Esophagus squamous epithelium (tissue), 5 donors: Measurements from ENCODE around the gene HOOK2. TPM values are rescaled to one million over a fixed set of nuclear protein-coding genes. Genes with fewer than 3 reads are reported as not detected.
A peak's percentile ranks its signal among the peaks of the same experiment; 100 is the strongest.
"Not testable (repeated sequence)": the region's sequence is repeated elsewhere in the genome, so short reads cannot be mapped to it uniquely, and the experiment has no call there.

Source experiments
- DNase-seq: peaks from one replicate; lab custom pipeline; 2025; lab: John Stamatoyannopoulos, UW
- H3K27ac ChIP-seq, 4 donors: fragments of 200-600 bp; sonication (generic); one replicate each; pipeline ENCODE4 v1.5.1; 2016 to 2019; ENCODE audit warnings: mild to moderate bottlenecking in 1 of 4
- H3K27me3 ChIP-seq, 4 donors: fragments of 200-600 bp; sonication (generic); 1 replicate in 3 of 4; 2 replicates in 1 of 4; pipeline versions ENCODE4 v1.5.1 to v1.6.0; 2017 to 2021; ENCODE audit warnings: antibody characterized with exemption in 1 of 4
- H3K36me3 ChIP-seq, 3 donors: fragments of 200-600 bp; sonication (generic); one replicate each; pipeline ENCODE4 v1.5.1; 2016 to 2019
- H3K4me1 ChIP-seq, 3 donors: fragments of 200-600 bp; sonication (generic); one replicate each; pipeline ENCODE4 v1.5.1; 2017 to 2019
- H3K4me3 ChIP-seq, 4 donors: fragments of 200-600 bp; sonication (generic); 1 replicate in 3 of 4; 2 replicates in 1 of 4; pipeline ENCODE4 v1.5.1; 2016 to 2019; ENCODE audit warnings: mild to moderate bottlenecking in 2 of 4, moderate library complexity in 1 of 4
- H3K9me3 ChIP-seq, 3 donors: fragments of 200-600 bp; sonication (generic); one replicate each; pipeline ENCODE4 v1.5.1; 2016 to 2019
- CTCF ChIP-seq, 6 experiments: fragments of 450-650 bp in 4 of 6; fragments of 200-600 bp in 2 of 6; sonication (generic) in 2 of 6; IDR thresholded peaks; one replicate each; pipeline ENCODE4 v1.5.1; 2016 to 2019; ENCODE audit warnings: antibody characterized with exemption in 6 of 6, mild to moderate bottlenecking in 4 of 6, moderate library complexity in 4 of 6
- POLR2A ChIP-seq, 4 donors: fragments of 450-650 bp; IDR thresholded peaks; one replicate each; pipeline ENCODE4 v1.6.1; 2017; ENCODE audit warnings: antibody characterized with exemption in 4 of 4, mild to moderate bottlenecking in 4 of 4, moderate library complexity in 3 of 4
- WGBS, 2 donors: methylation state at CpG; one replicate each; pipeline ENCODE4 v1.1.5; 2018; 5-methylcytosine and 5-hydroxymethylcytosine counted together
- intact Hi-C: fragments of 100-400 bp; cut with DNase I; formaldehyde crosslinking; loops from one replicate; pipeline ENCODE4 v1.15.0; 2022
- small RNA-seq, 4 donors: library from RNA; depleted of rRNA; stranded (forward); fragments of <200 nt; gene quantifications; one replicate each; pipeline ENCODE3, GENCODE V24; 2016
- total RNA-seq, 4 donors: library from RNA; depleted of rRNA; stranded (reverse); fragments of >200 nt; gene quantifications; one replicate each; pipeline ENCODE4 v1.1.0, GENCODE V29; 2016
- donor health status: DM: yes; HTN: yes; CAD: no.

The HOOK2 gene
- total RNA-seq, 4 donors from 2014 or later: 41.4 to 76.5 (median 61.6) TPM

GRCh38 chr19:12720851-12721655 is 54.3 kb downstream of the HOOK2 start:
- intact Hi-C loops: no loop called here
- peak overlapping the region; percentile 81 to 91 (median 86) for H3K4me3 ChIP-seq
- H3K4me1 ChIP-seq: peaks cover 15 to 71% (median 22%) of the 10 kb centered on the region in 3 donors
- no peak for TF ChIP-seq CTCF (IDR thresholded peaks at IDR 0.05)
- TF ChIP-seq POLR2A (IDR thresholded peaks at IDR 0.05): no peak
- no peaks in the 10 kb centered on the region for H3K9me3 ChIP-seq
- 0 to 1% methylated on average over 5 to 21 of the region's 59 CpGs for WGBS, 2 donors
- peaks cover 1 to 36% (median 11%) of the 10 kb centered on the region in 3 donors for H3K36me3 ChIP-seq
- no peak for DNase-seq
- no peaks in the 10 kb centered on the region for H3K27me3 ChIP-seq
- peak overlapping the region; percentile 93 to 98 (median 97) for H3K27ac ChIP-seq

- Histone ChIP-seq H3K4me1 (peaks cover 15 to 71% (median 22%) of the 10 kb centered on the region in 3 donors), H3K4me3 (peak overlapping the region in 3 of 4 donors; percentile 81 to 91 (median 85)), H3K36me3 (peaks cover 9 to 43% (median 19%) of the 10 kb centered on the region in 3 donors), H3K27me3 (no peaks in the 10 kb centered on the region), H3K9me3 (no peaks in the 10 kb centered on the region), H3K27ac (peak overlapping the region; percentile 93 to 98 (median 97))
- WGBS, 2 donors: 83 to 87% methylated on average over 9 to 10 of the region's 10 CpGs
- intact Hi-C loops: no loop called here
- no peak for DNase-seq
- TF ChIP-seq CTCF (IDR thresholded peaks at IDR 0.05): no peak
- TF ChIP-seq POLR2A (IDR thresholded peaks at IDR 0.05): no peak
Measured at GRCh38 chr19:12720296-12720695, 55.1 kb downstream of the HOOK2 start.

GRCh38 chr19:12715929-12716328 is 59.4 kb downstream of the HOOK2 start:
- Histone ChIP-seq H3K36me3 (peaks cover 35 to 86% (median 43%) of the 10 kb centered on the region in 3 donors), H3K27me3 (no peaks in the 10 kb centered on the region), H3K9me3 (no peaks in the 10 kb centered on the region), H3K27ac (no peak overlapping the region), H3K4me3 (no peak overlapping the region), H3K4me1 (peaks cover 4 to 44% (median 10%) of the 10 kb centered on the region in 3 donors)
- intact Hi-C loops: loop anchor here (10.0 kb wide), 1 partner anchor 89 kb away; the partner anchor contains the start of genes PRDX2, RNASEH2A and THSD8
- TF ChIP-seq CTCF (IDR thresholded peaks at IDR 0.05) (no peak), POLR2A (IDR thresholded peaks at IDR 0.05) (no peak)
- DNase-seq: no peak
- WGBS, 2 donors: 86 to 100% methylated on average over 1 to 3 of the region's 3 CpGs

GRCh38 chr19:12715102-12715501 is 60.2 kb downstream of the HOOK2 start:
- TF ChIP-seq POLR2A (IDR thresholded peaks at IDR 0.05): no peak
- TF ChIP-seq CTCF (IDR thresholded peaks at IDR 0.05): no peak
- 88 to 100% methylated on average over 1 to 3 of the region's 15 CpGs for WGBS, 2 donors
- peaks cover 0 to 36% (median 2%) of the 10 kb centered on the region in 3 donors for H3K4me1 ChIP-seq
- no peak for DNase-seq
- H3K27ac ChIP-seq: no peak overlapping the region
- no peak overlapping the region for H3K4me3 ChIP-seq
- H3K36me3 ChIP-seq: peaks cover 39 to 94% (median 50%) of the 10 kb centered on the region in 3 donors
- intact Hi-C loops: loop anchor here (10.0 kb wide), 1 partner anchor 90 kb away; the partner anchor contains the start of genes PRDX2, RNASEH2A and THSD8
- no peaks in the 10 kb centered on the region for H3K27me3 ChIP-seq
- H3K9me3 ChIP-seq: no peaks in the 10 kb centered on the region

GRCh38 chr19:12713304-12713703 is 62.0 kb downstream of the HOOK2 start:
- H3K27me3 ChIP-seq, H3K27ac ChIP-seq, H3K9me3 ChIP-seq, DNase-seq, H3K4me3 ChIP-seq: not testable (repeated sequence)
- Histone ChIP-seq H3K4me1 (peaks cover 0 to 18% (median 0%) of the 10 kb centered on the region in 3 donors), H3K36me3 (peaks cover 51 to 99% (median 64%) of the 10 kb centered on the region in 3 donors)
- intact Hi-C loops: loop anchor here (10.0 kb wide), 1 partner anchor 91 kb away; the partner anchor contains the start of genes PRDX2, RNASEH2A and THSD8
- WGBS, 2 donors: 87 to 93% methylated on average over 7 to 8 of the region's 9 CpGs

Small RNA genes within 50 kb of the gene (small RNA-seq; reads per million reads assigned to genes)
- 0 to 0.45 (median 0.20) reads per million in 4 donors for gene MIR5684

Other genes starting within 250 kb of the HOOK2 start
- gene ZNF564, start 224.1 kb downstream of the HOOK2 start, total RNA-seq: 1 to 10 TPM; 1.6 to 9.3 (median 4.8) TPM
- gene ZNF490, start 164.7 kb downstream of the HOOK2 start, total RNA-seq: 1 to 10 TPM; 2.5 to 6.7 (median 4.2) TPM
- 10 to 100 TPM in 3 of 4 donors, 1 to 10 TPM in 1; 8.6 to 19.5 (median 13.0) TPM for gene ZNF791, start 164.6 kb downstream of the HOOK2 start, total RNA-seq
- 10 to 100 TPM; 25.5 to 55.5 (median 39.4) TPM for gene MAN2B1, start 108.8 kb downstream of the HOOK2 start, total RNA-seq
- gene WDR83, start 108.7 kb downstream of the HOOK2 start, total RNA-seq: 10 to 100 TPM in 1 of 4 donors, 1 to 10 TPM in 3; 4.0 to 16.7 (median 5.8) TPM
- gene DHPS, start 93.7 kb downstream of the HOOK2 start, total RNA-seq: 10 to 100 TPM; 45.3 to 93.5 (median 51.5) TPM
- not detected for gene GNG14, start 87.6 kb downstream of the HOOK2 start, total RNA-seq
- 10 to 100 TPM in 3 of 4 donors, 1 to 10 TPM in 1; 9.6 to 13.4 (median 11.9) TPM for gene FBXW9, start 78.9 kb downstream of the HOOK2 start, total RNA-seq
- 10 to 100 TPM; 25.5 to 57.8 (median 43.5) TPM for gene TNPO2, start 51.6 kb downstream of the HOOK2 start, total RNA-seq
- 100 to 1,000 TPM; 258 to 302 (median 280) TPM for gene TRIR, start 40.9 kb downstream of the HOOK2 start, total RNA-seq
- 10 to 100 TPM; 36.8 to 69.9 (median 51.2) TPM for gene GET3, start 38.1 kb downstream of the HOOK2 start, total RNA-seq
- gene BEST2, start 23.8 kb downstream of the HOOK2 start, total RNA-seq: 1 to 10 TPM in 1 of 4 donors, under 1 TPM in 1, not detected in 2; 0.27 to 1.3 TPM
- gene JUNB, start 15.9 kb upstream of the HOOK2 start, total RNA-seq: 100 to 1,000 TPM; 260 to 945 (median 388) TPM
- 100 to 1,000 TPM; 211 to 436 (median 345) TPM for gene PRDX2, start 26.2 kb upstream of the HOOK2 start, total RNA-seq
- not detected for gene THSD8, start 26.5 kb upstream of the HOOK2 start, total RNA-seq
- gene RNASEH2A, start 31.0 kb upstream of the HOOK2 start, total RNA-seq: 10 to 100 TPM in 3 of 4 donors, 1 to 10 TPM in 1; 7.1 to 19.2 (median 14.9) TPM
- gene RTBDN, start 59.0 kb upstream of the HOOK2 start, total RNA-seq: not detected
- under 1 TPM in 1 of 4 donors, not detected in 3; 0.42 TPM for gene MAST1, start 63.0 kb upstream of the HOOK2 start, total RNA-seq
- 10 to 100 TPM; 12.3 to 27.9 (median 20.4) TPM for gene DNASE2, start 105.9 kb upstream of the HOOK2 start, total RNA-seq
- not detected for gene KLF1, start 111.6 kb upstream of the HOOK2 start, total RNA-seq
- 10 to 100 TPM; 20.9 to 44.1 (median 34.9) TPM for gene GCDH, start 115.6 kb upstream of the HOOK2 start, total RNA-seq
- gene SYCE2, start 143.7 kb upstream of the HOOK2 start, total RNA-seq: 1 to 10 TPM in 1 of 4 donors, not detected in 3; 2.2 TPM
- gene FARSA, start 158.2 kb upstream of the HOOK2 start, total RNA-seq: 10 to 100 TPM; 47.7 to 53.8 (median 51.0) TPM
- gene CALR, start 163.1 kb upstream of the HOOK2 start, total RNA-seq: 100 to 1,000 TPM; 262 to 577 (median 513) TPM
- gene RAD23A, start 170.3 kb upstream of the HOOK2 start, total RNA-seq: 10 to 100 TPM; 67.7 to 87.4 (median 82.4) TPM
- gene GADD45GIP1, start 181.7 kb upstream of the HOOK2 start, total RNA-seq: 10 to 100 TPM; 34.4 to 59.7 (median 44.9) TPM
- not detected for gene DAND5, start 194.0 kb upstream of the HOOK2 start, total RNA-seq
- gene NFIX, start 219.9 kb upstream of the HOOK2 start, total RNA-seq: 10 to 100 TPM; 32.3 to 81.2 (median 51.6) TPM